ENCODE measurements around the gene PLD2. TPM values are rescaled to one million over a fixed set of nuclear protein-coding genes. Genes with fewer than 3 reads are reported as not detected.

Gene PLD2
- total and polyA plus RNA-seq, 10 of the 15 experiments (the other 5 are each of a cell fraction or from before 2014, with no cell fraction given) = 0.71 to 16.5 (median 7.0) TPM

GRCh38 chr17:4771519-4772234 is 35.3 kb upstream of the PLD2 start, which contains the start of gene TM4SF5:
TM4SF5 (plus strand) TSS chr17:4771886; CDS start chr17:4771923, 37 bp downstream.
- Histone ChIP-seq H3K4me2 (ENCODE audit: control insufficient read depth, insufficient read depth) (no peak within 1 kb of the TSS), H4K20me1 (ENCODE audit: control insufficient read depth, insufficient read depth) (no peaks in the 10 kb centered on the region), H3K36me3 (ENCODE audit: control insufficient read depth in 2 of 2, insufficient read depth in 2 of 2, low read length in 1 of 2) (no peaks in the 10 kb centered on the region), H3K4me3 (no peak within 1 kb of the TSS), H3K27ac (ENCODE audit: control insufficient read depth, insufficient read depth) (no peak within 1 kb of the TSS), H3K9ac (ENCODE audit: control insufficient read depth, insufficient read depth, low read length) (no peak within 1 kb of the TSS), H3K4me1 (ENCODE audit: control insufficient read depth, insufficient read depth, low read length) (peaks cover 14% of the 10 kb centered on the region), H2AFZ (ENCODE audit: control insufficient read depth, low read depth, low read length) (no peak within 1 kb of the TSS), H3K79me2 (ENCODE audit: control insufficient read depth, insufficient read depth, low read length) (no peaks in the 10 kb centered on the region), H3K9me3 (replicated peaks; ENCODE audit: control insufficient read depth, insufficient read depth, low read length) (no peaks in the 10 kb centered on the region), H3K27me3 (replicated peaks in 1 of 2; ENCODE audit: control insufficient read depth in 2 of 2, insufficient read depth in 2 of 2, low read length in 1 of 2) (no peaks in the 10 kb centered on the region)
- SMC1A ChIA-PET (ENCODE audit: uncharacterized antibody, unreplicated experiment) = no interaction called here
- RAD21 ChIA-PET (ENCODE audit: unreplicated experiment) = no interaction called here
- intact Hi-C loops (cut with micrococcal nuclease; ENCODE audit: unreplicated experiment) = no loop called here
- 52% methylated on average over 13 of the region's 13 CpGs for WGBS (ENCODE audit: insufficient coverage, insufficient replicate concordance, low lambda C conversion rate, missing lambda C conversion rate)
- BruUV-seq (replicated peaks) = no TSS peak
- no peak for DNase-seq (ENCODE audit: low read depth, low spot score)
- CTCF ChIA-PET = no interaction called here
- FAIRE-seq = no peak
- ATAC-seq = 0 out of 3 replicates have a peak, but pooled peaks have one; percentile 22
- TF ChIP-seq BRCA1 (IDR thresholded peaks at IDR 0.05; ENCODE audit: low read depth, low read length) (no peak), LARP7 (IDR thresholded peaks at IDR 0.05) (no peak), TARDBP (IDR thresholded peaks at IDR 0.05; ENCODE audit: borderline replicate concordance) (no peak), FOXK2 (IDR thresholded peaks at IDR 0.05) (no peak), ETV6 (conservative IDR thresholded peaks at IDR 0.05 in 1 of 2, IDR thresholded peaks at IDR 0.05 in 1 of 2; ENCODE audit: borderline replicate concordance in 1 of 2, low read depth in 1 of 2) (no peak), CEBPB (IDR thresholded peaks at IDR 0.05; ENCODE audit: borderline replicate concordance in 1 of 2, low read depth in 2 of 2, low read length in 2 of 2) (no peak), EGR1 (IDR thresholded peaks at IDR 0.05; ENCODE audit: borderline replicate concordance in 1 of 2, low read depth in 2 of 2, low read length in 2 of 2) (no peak)
- in situ Hi-C loops (cut with MboI) = no loop called here
- POLR2A ChIA-PET = no interaction called here

- intact Hi-C loops (cut with micrococcal nuclease; ENCODE audit: unreplicated experiment) = no loop called here
- CTCF ChIA-PET = no interaction called here
- no TSS peak for BruUV-seq (replicated peaks)
- TF ChIP-seq, protein P1, sequence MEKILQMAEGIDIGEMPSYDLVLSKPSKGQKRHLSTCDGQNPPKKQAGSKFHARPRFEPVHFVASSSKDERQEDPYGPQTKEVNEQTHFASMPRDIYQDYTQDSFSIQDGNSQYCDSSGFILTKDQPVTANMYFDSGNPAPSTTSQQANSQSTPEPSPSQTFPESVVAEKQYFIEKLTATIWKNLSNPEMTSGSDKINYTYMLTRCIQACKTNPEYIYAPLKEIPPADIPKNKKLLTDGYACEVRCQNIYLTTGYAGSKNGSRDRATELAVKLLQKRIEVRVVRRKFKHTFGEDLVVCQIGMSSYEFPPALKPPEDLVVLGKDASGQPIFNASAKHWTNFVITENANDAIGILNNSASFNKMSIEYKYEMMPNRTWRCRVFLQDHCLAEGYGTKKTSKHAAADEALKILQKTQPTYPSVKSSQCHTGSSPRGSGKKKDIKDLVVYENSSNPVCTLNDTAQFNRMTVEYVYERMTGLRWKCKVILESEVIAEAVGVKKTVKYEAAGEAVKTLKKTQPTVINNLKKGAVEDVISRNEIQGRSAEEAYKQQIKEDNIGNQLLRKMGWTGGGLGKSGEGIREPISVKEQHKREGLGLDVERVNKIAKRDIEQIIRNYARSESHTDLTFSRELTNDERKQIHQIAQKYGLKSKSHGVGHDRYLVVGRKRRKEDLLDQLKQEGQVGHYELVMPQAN (conservative IDR thresholded peaks at IDR 0.05) = no peak
- TF ChIP-seq ESRRA (IDR thresholded peaks at IDR 0.05; ENCODE audit: low read length) (no peak), SP1 (IDR thresholded peaks at IDR 0.05; ENCODE audit: low read depth, low read length) (no peak), TAF1 (IDR thresholded peaks at IDR 0.05; ENCODE audit: borderline replicate concordance, low read depth, low read length) (no peak), CHD2 (IDR thresholded peaks at IDR 0.05; ENCODE audit: borderline replicate concordance, low read depth, low read length) (no peak), CREB1 (IDR thresholded peaks at IDR 0.05; ENCODE audit: low read depth) (no peak)
Observed at GRCh38 chr17:4772235-4772613, 34.7 kb upstream of the PLD2 start.

More at GRCh38 chr17:4772235-4772613, 34.7 kb upstream of the PLD2 start:
- Histone ChIP-seq H3K4me1 (ENCODE audit: control insufficient read depth, insufficient read depth, low read length) (peaks cover 14% of the 10 kb centered on the region), H3K27me3 (replicated peaks in 1 of 2; ENCODE audit: control insufficient read depth in 2 of 2, insufficient read depth in 2 of 2, low read length in 1 of 2) (no peaks in the 10 kb centered on the region), H2AFZ (ENCODE audit: control insufficient read depth, low read depth, low read length) (no peak overlapping the region), H3K27ac (ENCODE audit: control insufficient read depth, insufficient read depth) (no peak overlapping the region), H3K36me3 (ENCODE audit: control insufficient read depth in 2 of 2, insufficient read depth in 2 of 2, low read length in 1 of 2) (no peaks in the 10 kb centered on the region), H3K4me3 (no peak overlapping the region), H3K9ac (ENCODE audit: control insufficient read depth, insufficient read depth, low read length) (no peak overlapping the region), H3K4me2 (ENCODE audit: control insufficient read depth, insufficient read depth) (no peak overlapping the region), H3K9me3 (replicated peaks; ENCODE audit: control insufficient read depth, insufficient read depth, low read length) (no peaks in the 10 kb centered on the region), H4K20me1 (ENCODE audit: control insufficient read depth, insufficient read depth) (no peaks in the 10 kb centered on the region), H3K79me2 (ENCODE audit: control insufficient read depth, insufficient read depth, low read length) (no peaks in the 10 kb centered on the region)
- in situ Hi-C loops (cut with MboI) = no loop called here
- ChIA-PET SMC1A (ENCODE audit: uncharacterized antibody, unreplicated experiment) (no interaction called here), RAD21 (ENCODE audit: unreplicated experiment) (no interaction called here), POLR2A (no interaction called here)
- DNase-seq (ENCODE audit: low read depth, low spot score) (no peak), ATAC-seq (no peak), FAIRE-seq (no peak)
- WGBS (ENCODE audit: insufficient coverage, insufficient replicate concordance, low lambda C conversion rate, missing lambda C conversion rate) = 67% methylated on average over 9 of the region's 10 CpGs
